GM03348 (cell line): Measurements from ENCODE around the gene NRIP3.
"Not testable (repeated sequence)": the region's sequence is repeated elsewhere in the genome, so short reads cannot be mapped to it uniquely, and the experiment has no call there.

Experiments used
- DNase-seq: peaks from one replicate; pipeline ENCODE4 v3.0.0; 2012; ENCODE audit warnings: low spot score

Gene NRIP3

DNA sequence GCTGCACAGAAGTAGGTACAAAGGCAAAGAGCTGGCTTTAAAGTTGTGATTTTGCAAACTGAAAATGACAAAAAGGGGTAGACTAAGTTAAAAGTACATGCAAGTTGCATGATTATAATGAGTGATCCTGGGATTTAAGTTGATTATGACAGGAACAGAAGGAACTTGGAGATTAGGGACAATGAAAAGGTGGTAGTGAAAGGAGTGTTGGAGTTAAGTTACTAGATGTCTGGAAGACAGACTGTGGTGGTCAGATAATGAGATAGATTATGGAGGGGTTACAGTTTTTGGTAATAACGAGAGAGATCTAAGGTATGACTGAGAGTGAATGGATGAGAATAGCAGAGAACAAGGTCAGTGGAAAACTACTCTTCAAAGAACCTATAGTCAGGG lies 31.9 kb downstream of the NRIP3 start:
- no peak for DNase-seq

DNA sequence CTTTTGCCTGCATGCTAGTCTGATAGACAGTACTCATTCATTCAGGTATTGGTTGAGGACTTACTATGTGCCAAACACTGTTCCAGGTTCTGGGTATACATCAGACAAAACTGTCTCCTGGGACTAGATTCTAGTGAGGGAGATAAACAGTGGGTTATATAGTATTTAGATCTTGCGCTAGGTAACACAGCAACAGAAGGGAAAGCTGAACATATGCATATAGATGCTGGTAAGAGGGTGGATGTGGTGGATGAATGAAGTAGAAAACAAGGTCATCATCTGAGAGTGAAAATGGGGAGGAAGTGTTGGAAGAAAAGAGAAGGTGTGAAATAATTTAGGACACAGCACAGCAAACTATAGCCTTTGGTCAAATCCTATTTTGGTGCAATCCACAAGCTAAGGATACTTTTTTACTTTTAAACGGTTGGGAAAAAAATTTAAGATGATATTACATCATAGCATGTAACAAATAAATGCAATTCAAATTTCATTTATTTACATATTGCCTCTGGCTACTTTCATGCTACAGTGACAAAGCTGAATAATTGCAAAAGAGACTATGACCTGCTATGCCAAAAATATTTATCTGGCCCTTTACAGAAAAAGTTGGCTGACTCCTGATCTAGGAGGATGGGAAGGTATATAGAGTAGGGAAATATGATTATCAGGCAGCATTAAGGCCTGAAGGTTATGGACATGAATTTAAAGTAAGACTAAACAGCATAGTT lies 32.4 kb downstream of the NRIP3 start:
- DNase-seq, result no peak

DNA sequence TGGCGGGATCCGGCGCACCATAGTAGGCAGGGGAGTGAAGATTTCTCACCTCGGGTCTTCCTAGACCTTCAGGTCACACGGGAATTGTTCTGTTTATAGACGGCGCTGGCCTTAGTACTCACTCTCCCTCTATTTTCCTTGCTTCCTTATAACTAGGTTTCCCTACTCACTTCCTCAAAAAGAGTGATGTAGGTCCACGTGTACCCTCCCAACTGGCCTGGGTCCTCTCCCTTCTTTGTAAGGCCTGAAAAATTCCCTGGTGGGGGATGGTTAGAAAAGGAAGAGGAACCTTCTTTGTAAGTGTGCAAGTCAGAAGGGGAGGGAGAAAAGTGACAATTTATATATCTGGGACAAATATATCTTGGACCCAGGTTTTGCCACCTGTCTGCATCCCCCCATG lies 36.6 kb downstream of the NRIP3 start:
- no peak for DNase-seq

DNA sequence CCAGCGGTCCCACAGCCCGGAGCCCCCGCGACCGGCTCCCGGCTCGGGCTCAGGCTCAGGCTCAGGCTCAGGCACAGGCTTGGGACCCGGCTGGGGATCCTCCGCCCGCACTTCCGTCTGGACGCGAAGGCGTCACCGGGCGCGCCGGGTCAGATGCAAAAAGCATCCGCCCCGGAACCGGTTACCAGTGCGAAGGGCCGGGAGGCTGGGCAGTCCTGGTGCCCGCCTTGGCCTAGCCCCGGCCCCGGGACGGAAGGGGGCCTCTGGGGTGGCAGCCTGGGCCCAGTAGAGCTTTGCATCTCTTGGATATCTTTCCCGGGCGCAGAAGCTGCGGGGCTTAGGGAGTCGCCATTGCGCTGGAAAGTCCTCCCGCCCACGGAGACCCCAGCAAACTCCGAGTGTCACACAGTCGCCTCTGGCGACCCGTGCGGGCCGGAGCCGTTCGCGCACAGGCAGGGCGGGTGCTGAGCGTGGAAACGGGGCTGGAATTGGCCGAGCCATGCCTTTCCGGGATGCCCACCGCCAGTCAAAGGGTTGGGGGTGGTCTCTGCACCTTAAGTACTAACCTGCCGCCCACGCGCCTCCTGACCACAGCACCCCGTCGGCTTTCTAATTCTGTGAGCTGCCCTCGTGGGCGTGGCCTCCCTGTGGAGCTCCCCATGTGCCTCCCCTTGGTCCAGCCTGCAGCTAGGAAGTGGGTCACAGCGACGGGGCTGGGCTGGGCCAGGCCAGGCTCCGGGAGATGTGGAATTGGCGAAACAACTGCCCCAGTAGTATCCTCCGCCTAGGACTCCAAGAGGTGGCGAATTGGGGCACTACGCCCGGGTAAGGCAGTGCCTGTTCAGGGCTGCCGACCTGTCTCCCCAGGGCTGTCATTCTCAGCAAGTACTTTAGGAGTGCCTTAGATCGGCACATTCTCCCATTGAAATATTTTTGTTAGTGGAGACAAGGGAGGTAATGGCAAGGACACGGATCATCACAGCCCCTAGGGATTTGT lies 39.2 kb downstream of the NRIP3 start, which contains the start of gene TMEM9B:
Gene TMEM9B (minus strand): TSS at position 119 of the 997 bp plus-strand sequence. CDS start 129 bp downstream, outside the sequence.
- peak; percentile 96 for DNase-seq

DNA sequence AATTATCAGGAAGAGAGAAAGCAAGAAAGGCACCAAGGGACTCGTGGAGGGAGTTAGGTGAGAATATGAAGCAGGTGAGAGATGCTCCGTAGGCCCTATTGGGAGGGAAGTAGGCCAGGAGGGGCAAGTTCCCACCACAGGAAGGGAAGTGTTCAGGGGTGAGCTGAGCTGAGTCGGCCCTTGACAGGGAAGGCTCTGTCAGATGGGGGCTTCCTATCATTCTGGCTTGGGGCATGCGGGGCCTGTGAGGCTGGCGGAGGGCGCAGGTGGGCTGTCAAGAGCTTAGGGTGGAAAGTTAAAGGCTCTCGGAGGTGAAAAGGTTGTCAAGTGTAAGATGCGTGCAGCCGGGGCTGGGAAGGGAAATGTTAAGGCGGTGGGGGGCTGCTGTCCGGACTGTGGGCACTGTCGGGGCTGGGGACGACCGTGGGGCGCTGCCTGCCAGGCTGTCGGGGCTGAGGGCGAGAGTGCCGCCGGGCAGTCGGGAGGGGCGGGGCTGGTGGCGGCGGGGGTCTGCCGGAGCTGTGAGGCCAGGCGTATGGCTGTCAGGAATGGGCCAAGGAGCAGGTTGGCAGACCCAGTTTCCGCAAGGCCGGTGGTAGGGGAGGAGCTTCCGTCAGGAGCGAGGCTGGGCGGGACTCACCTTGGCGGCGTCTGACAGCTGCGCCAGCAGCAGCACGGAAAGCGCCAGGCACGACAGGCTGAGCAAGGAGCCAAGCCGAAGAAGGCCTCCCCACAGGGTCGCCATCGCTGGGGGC lies 40.1 kb downstream of the NRIP3 start:
- peak; percentile 79 for DNase-seq

DNA sequence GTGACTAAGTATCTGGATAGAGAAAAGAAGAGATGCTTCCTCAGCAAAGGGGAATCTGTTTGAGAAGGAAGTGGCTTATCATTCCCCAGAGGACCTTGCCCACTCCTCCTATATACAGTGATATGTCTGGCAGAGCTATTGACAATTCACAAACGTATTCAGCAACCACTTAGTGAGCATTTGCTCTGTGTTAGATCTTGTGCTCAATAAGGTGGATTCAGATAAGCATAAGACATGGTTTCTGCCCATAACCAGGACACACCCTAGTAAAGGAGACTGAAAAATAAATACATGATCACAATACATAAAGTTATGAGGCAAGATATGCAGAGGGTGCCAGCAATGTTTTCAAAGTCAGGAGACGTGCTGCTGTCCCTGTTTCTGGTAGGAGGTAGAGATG lies 41.0 kb downstream of the NRIP3 start:
- no peak for DNase-seq

DNA sequence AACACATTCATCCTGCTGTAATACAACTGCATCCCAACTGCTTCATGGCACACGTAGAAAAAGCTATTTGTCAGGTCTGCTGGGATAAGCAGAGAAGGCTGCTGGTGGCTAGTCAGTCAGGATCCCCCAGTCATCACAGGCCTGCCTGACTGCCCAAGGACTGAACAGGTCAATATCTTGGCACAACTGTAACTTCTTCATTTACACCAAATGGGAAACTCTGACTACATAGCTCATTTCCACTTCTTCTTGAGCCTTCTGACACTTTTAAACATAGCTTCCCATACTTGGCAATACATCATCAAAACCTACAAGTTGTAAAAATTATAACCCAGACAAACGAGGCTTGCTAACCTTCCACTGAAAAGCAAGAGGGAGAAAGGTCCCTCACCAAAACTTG lies 42.4 kb downstream of the NRIP3 start:
- DNase-seq, result no peak

DNA sequence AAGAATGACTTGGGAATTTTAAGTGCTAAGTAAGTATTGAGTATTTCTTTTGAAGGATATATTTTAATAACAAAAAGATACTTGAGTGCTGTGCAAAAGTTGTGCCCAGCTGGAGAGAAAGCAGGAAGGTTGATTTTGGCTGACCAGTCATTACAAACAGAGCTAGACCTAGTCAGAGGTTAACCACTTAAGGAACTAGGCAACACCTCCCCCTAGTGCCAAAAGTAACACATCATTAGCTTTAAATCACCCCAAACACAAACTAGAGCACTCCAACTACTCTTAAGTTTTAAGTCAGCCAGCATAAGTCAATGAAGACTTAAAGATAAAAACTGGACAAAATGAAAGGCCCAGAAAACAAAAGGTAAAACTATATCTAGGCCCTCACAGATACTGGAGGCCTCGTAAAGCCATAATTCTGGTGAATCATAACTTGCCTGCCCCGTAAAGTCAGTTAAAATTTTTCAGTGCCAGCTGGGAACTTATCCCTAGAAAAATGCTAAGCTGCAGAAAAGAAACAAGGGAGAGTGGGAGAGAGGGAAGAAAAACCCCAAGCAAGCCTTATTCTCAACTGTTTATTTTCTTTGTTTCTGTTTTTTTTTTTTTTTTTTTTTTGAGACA lies 44.1 kb downstream of the NRIP3 start:
- peak; percentile 90 for DNase-seq

DNA sequence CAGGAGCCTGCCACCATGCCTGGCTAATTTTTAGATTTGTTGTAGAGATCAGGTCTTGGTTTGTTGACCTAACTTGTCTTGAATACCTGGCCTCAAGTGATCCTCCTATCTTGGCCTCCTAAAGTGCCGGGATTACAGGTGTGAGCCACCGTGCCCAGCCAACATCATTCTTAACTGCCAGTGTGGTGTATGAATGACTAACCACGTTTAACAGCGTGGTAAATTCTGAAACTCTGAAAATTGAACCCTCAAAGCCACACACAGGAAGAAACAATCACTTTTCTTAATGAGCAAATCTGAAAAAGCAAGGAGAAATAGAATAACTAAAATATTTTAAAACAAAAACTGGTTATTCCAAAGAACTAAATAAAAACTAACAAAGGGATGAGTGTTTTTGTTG lies 46.9 kb downstream of the NRIP3 start:
- no peak for DNase-seq

DNA sequence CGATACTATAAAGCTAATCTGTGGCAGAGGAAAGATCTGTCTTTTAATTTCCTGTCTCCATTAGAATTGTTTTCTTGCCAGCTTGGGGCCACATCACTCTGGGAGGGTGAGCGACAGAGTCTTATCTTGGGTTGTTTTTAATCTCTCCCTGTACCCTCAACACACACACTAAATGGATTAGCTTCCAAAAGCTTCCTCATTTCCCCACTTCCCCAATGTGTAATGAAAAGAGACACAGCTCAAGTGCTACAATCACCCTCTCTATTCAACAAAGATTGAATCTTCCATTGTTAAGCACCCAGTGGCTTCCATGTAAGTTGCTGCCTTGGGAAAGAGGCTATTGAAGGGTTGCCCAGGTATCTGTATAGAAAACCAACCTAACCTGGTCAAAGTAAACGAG lies 54.9 kb downstream of the NRIP3 start:
- no peak for DNase-seq

DNA sequence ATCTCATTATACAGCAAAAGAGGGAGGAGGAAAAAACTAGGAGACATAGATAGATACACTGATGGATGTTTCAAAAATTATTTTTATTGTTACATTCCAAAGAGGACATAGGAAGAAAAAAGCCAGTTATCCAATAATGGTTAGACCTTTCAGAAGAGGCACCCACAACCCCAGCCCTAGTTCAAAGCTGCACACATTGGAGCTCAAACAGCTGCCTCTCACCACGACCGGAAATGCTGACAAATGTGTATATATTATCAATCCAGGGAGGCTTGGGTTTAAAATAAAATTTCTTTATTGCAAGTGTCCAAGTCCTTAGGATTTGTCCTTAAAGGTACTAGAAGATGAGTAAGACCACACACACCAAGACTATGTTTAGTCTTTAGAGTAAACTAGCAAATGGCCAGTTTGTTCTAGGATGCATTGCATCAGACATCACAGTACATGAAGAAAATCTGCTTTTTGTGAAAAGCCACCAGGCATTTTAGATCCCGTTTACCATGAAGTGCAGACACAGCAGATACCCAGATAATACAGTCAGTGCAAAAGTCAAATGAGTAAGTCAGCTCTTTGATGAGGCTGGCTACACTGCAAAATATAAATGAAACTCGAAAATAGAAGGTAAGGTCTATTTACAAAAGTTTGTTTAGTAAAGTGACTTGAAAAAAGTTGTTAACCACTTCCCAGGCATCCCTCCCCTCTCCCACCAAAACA lies 56.4 kb downstream of the NRIP3 start:
- DNase-seq, result no peak

DNA sequence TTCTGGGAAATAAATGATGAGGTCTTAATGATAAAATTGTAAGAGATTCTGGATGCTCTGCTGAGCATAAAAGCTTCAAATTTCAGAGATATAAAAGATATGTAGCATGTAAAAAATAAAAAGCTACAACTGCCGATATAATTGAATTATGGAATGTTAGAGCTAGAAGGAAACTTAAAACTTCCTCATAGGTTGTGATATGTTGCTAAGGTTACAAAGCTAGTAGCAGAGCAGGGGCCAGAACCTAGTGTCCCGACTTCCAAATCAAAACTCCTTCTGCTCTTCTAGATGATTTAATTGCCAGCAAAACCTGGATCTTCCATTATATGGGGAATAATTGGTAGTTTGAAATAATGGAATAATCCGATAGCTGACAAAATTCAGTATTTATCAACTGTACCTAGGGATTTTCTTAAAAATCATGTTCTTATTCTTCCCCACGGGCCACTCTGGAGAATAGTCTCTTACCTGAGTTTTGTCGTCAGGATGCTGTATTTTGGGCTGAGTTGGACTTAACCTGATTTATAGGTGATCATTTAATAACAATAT lies 61.2 kb downstream of the NRIP3 start, which contains the start of gene ASCL3:
Gene ASCL3 (minus strand): TSS at position 499 of the 549 bp plus-strand sequence. CDS start 4,855 bp downstream, outside the sequence.
- no peak for DNase-seq

DNA sequence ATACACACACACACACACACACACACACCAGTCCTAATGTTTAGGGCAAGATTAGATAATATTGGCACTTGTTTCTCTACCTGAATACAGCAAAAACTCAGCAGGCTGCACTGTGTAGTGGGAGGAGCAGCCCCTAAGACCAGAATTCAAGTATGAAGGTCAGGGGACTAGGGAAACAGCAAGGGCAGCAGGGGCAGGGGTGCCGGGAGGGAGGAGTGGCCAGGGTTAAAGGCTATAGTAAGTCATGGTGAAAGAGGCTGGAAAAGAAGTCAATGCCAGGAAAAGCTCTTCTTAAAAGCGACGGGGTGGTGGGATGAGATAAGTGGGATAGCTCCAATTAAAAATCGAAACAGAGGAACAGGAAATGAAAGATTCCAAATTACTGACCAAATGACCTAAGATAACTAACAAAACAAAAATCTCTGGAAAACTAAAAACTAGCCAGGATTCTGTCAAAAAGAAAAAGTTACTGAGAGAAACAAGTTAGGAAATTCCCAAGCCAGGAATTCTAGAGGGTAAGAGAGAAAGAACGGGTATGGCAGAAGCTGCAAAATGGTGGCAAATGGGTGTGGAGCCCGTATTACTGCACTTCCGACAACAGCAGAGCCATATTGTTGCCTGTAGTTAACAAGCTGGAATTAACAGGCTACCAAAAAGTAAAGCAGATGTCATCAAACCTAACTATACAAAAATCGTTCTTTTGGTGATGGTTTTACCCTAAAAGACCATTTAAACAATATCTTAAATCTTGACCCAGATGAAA lies 62.3 kb downstream of the NRIP3 start:
- DNase-seq, result no peak

DNA sequence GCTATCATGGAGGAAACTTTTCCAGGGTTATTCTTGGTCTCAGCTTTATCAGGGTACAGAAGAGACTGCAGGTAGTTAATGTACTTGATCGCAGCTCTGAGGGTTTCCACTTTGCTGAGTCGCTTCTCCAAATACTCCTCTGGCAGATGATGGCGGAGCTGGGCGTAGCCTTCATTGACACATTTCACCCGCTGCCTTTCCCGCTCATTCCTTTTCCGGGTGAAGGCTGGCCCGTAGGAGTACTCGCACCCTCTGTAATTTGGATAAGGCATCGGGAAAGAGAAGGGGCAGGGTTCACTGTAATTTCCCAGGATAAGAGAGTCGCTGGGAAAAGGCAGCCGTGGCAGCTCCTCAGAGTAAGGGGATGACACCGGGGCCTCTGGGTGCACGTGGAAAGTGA lies 66.1 kb downstream of the NRIP3 start:
- no peak for DNase-seq

DNA sequence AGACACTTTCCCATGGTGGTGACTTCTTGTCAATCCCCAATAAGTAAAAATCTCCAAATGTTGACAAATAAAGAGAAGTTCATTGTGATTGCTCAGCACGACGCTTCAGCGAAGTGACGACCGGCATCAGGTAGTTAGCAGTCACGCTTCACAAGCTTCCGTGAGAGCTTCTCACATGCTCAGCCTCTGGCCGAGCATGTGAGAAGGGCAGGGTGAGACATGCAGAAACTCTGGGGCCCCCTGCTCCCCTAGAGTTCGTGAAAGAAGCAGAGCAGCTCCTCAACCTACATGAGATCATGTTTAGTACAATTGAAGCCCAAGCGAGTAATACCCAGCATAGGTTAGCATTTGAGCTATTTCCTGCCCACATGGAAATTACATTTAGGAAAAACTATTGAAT lies 66.6 kb downstream of the NRIP3 start:
- no peak for DNase-seq

DNA sequence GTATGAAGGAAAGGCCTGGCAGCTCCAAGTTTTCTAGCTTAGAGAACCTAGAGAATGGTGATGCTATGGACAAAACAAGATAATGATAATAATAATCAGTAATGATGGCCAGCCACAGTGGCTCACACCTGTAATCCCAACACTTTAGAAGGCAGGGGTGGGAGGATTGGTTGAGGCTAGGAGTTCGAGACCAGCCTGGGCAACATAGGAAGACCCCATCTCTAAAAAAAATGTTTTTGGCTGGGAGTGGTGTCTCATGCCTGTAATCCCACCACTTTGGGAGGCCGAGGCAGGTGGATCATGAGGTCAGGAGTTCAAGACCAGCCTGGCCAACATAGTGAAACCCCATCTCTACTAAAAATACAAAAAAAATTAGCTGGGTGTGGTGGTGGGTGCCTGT lies 68.0 kb downstream of the NRIP3 start:
- not testable (repeated sequence) for DNase-seq

DNA sequence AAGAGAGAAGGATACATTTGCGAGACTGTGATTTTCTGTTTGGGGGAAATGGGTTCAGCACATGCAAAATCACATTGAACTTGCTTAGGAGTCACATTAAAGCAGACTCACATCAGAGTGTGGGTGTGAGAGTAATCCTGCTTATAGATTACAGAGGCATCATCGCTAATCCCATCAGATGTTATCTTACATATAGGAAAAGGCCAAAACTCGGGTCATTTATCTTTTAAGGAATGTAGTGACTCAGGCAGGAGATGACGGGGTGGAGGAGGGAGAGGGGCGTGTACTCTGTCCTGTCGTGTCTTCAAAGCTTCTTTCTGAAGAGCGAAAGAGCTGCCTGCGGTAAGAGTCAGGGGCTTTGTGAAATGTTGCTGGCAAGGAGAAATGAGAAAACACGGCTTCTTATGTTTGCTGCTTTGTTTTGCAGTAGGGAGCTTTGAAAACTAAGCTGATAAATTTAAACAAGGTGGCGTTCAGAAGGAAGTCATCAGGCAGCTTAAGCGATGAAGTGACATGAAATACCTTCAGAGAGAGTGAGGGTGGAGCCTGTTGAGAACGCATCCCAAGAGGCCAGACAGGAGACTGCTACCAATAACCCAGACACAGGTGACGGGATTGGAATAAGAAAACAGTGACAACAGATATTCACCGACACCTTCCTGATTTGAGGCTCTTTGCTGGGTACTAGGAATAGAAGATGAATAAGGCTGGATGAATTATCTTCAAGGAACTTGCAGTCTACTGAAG lies 68.9 kb downstream of the NRIP3 start:
- DNase-seq, result peak; percentile 77

DNA sequence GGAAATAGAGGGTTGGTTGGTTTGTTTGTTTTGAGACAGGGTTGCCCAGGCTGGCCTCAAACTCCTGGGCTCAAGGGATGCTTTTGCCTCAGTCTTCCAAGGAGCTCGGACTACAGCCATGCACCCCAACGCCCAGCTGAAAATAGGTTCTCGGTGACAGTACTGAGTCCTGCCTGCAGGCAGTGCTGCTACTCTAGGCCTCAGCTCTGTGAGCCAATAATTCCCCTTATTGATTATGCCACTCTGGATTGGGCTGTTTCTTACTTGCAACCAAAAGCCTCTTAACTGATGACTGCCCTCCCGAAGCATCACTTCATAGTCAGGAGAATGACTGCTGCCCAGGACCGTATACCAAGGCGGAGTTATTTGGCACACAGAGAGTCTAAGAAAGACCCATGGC lies 69.9 kb downstream of the NRIP3 start:
- no peak for DNase-seq

DNA sequence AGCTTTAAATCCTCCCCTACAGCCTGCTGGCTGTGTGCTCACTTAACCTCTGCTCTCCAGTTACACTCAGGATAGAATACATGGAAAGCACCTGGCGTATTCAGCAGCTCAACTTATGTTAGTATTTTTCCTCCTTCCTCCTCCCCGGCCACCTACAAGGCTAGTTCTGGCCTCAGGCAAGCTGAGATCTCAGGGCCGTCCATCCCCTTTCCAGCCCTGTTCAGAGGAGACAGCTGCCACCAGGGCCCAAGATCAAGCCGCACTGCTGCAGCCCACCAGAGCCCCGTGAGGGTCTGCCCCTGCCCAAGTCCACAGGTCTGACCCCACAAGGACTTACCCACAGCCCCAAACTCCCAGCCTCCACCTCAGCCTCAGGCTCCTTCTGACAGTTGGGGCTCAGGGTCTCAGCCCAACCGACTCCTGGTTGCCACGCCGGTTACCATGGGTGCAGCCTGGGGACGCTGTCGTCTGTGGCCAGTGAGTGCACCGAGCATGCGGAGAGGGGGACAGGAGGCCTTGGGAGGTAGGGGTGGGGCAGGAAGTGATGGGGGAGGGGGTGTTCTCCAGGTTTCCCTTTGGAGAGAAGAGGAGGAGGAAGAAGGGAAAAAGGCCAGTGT lies 71.1 kb downstream of the NRIP3 start, which contains the start of gene C11orf16:
Gene C11orf16 (minus strand): TSS at position 384 of the 617 bp plus-strand sequence. CDS start 639 bp downstream, outside the sequence.
- DNase-seq, result no peak
